NB4 (cell line): Measurements from ENCODE around the gene TOR1A.
"Not testable (repeated sequence)": the region's sequence is repeated elsewhere in the genome, so short reads cannot be mapped to it uniquely, and the experiment has no call there.

Experiments
- DNase-seq: peaks from one replicate; pipeline ENCODE4 v3.0.0; 2010; ENCODE audit warnings: low read depth
- H3K4me3 ChIP-seq: one replicate; pipeline ENCODE4 v1.5.1; 2011; ENCODE audit warnings: mild to moderate bottlenecking, low read depth, low read length, moderate library complexity
- CTCF ChIP-seq: IDR thresholded peaks from one replicate; pipeline ENCODE4 v1.5.1; 2012; ENCODE audit warnings: low read depth, low read length
- MAX ChIP-seq: IDR thresholded peaks from 2 replicates; pipeline ENCODE4 v1.6.1; 2011; ENCODE audit warnings: low read depth, low read length
- MYC ChIP-seq: IDR thresholded peaks from 2 replicates; pipeline ENCODE4 v1.6.1; 2011; ENCODE audit warnings: low read depth, low read length
- POLR2A ChIP-seq: IDR thresholded peaks from 2 replicates; pipeline ENCODE4 v1.6.1; 2011; ENCODE audit warnings: mild to moderate bottlenecking; ENCODE audit not compliant: insufficient read length; ENCODE audit errors: extremely low read depth

The TOR1A gene

GRCh38 chr9:129776938-129777768, 46.8 kb downstream of the TOR1A start:
- TF ChIP-seq CTCF (no peak), MYC (peak; percentile 36), MAX (peak; percentile 14; the same call in 1 of the 2 replicates), POLR2A (no peak)
- peak; percentile 99 for DNase-seq
- H3K4me3 ChIP-seq = no peak overlapping the region

- TF ChIP-seq MYC (no peak), MAX (no peak), CTCF (no peak), POLR2A (no peak)
- DNase-seq = peak; percentile 16
- H3K4me3 ChIP-seq = no peak overlapping the region
These were observed 47.4 kb downstream of the TOR1A start for GRCh38 chr9:129776566-129776937.

- H3K4me3 ChIP-seq = not testable (repeated sequence)
These were observed 47.8 kb downstream of the TOR1A start for GRCh38 chr9:129776096-129776495.

GRCh38 chr9:129775448-129775798, 48.5 kb downstream of the TOR1A start:
- no peak overlapping the region for H3K4me3 ChIP-seq
- peak; percentile 20 for DNase-seq
- TF ChIP-seq POLR2A (no peak), MAX (no peak), CTCF (no peak), MYC (no peak)

More at GRCh38 chr9:129776096-129776495, 47.8 kb downstream of the TOR1A start:
- DNase-seq = not testable (repeated sequence)

- TF ChIP-seq CTCF (no peak), MAX (no peak), POLR2A (no peak), MYC (no peak)
- DNase-seq = no peak
- no peak overlapping the region for H3K4me3 ChIP-seq
These were observed 49.0 kb downstream of the TOR1A start for GRCh38 chr9:129774791-129775447.

- DNase-seq = peak; percentile 92
- no peak for TF ChIP-seq CTCF
- TF ChIP-seq MYC = no peak
- no peak for TF ChIP-seq MAX
- TF ChIP-seq POLR2A = no peak
- no peak overlapping the region for H3K4me3 ChIP-seq
These were observed 50.5 kb downstream of the TOR1A start for GRCh38 chr9:129773262-129774048.
